ENCODE data around the gene PRRG1.

GRCh38 chrX:37434362-37434761, 85.2 kb downstream of the PRRG1 start:
- TF ChIP-seq CTCF (conservative IDR thresholded peaks at IDR 0.05; ENCODE audit: low read depth, low read length) = no peak; the same call in 1 of the 2 replicates
- TF ChIP-seq EZH2 (IDR thresholded peaks at IDR 0.05; ENCODE audit: low read length, unreplicated experiment) = no peak
- TF ChIP-seq EZH2phosphoT487 (IDR thresholded peaks at IDR 0.05; ENCODE audit: borderline replicate concordance, low read length) = no peak

All from PC-3 (cell line).